Testis (tissue), 3 donors: ENCODE results near the gene HDAC6. TPM values are rescaled to one million over a fixed set of nuclear protein-coding genes. Genes with fewer than 3 reads are reported as not detected.
"Not testable (repeated sequence)": the region's sequence is repeated elsewhere in the genome, so short reads cannot be mapped to it uniquely, and the experiment has no call there.

Experiments
- DNase-seq: peaks from one replicate; pipeline ENCODE4 v3.0.0-alpha.2; 2019
- H3K27ac ChIP-seq, 2 donors: fragments of 200-600 bp; sonication (generic); one replicate each; pipeline ENCODE4 v1.5.1; 2019
- H3K27me3 ChIP-seq: fragments of 200-600 bp; sonication (generic); one replicate; pipeline ENCODE4 v1.5.1; 2019
- H3K36me3 ChIP-seq: fragments of 200-600 bp; sonication (generic); one replicate; pipeline ENCODE4 v1.5.1; 2017; ENCODE audit warnings: low read depth; ENCODE audit errors: missing control alignments
- H3K4me1 ChIP-seq: fragments of 200-600 bp; sonication (generic); one replicate; pipeline ENCODE4 v1.5.1; 2019
- H3K4me3 ChIP-seq, 2 donors: fragments of 200-600 bp; sonication (generic); one replicate each; pipeline ENCODE4 v1.5.1; 2017 to 2019
- H3K9me3 ChIP-seq: fragments of 200-600 bp; sonication (generic); one replicate; pipeline ENCODE4 v1.5.1; 2017
- POLR2A ChIP-seq: fragments of 450-650 bp; IDR thresholded peaks from one replicate; pipeline ENCODE4 v1.6.1; 2017; ENCODE audit warnings: antibody characterized with exemption, mild to moderate bottlenecking, moderate library complexity
- WGBS, 2 donors: methylation state at CpG; one replicate each; pipeline ENCODE4 v1.1.5; 2018; 5-methylcytosine and 5-hydroxymethylcytosine counted together
- intact Hi-C: fragments of 100-400 bp; cut with DNase I; formaldehyde crosslinking; loops from one replicate; pipeline ENCODE4 v1.15.1; 2023; ENCODE audit warnings: low total_unique reads
- polyA plus RNA-seq: library from polyadenylated mRNA; stranded (reverse); fragments of 350-450 nt; fragmentation: Illumina TruSeq; extraction: RNeasy Lipid Tissue Mini Kit (QIAGEN cat#74804); gene quantifications from one replicate; pipeline ENCODE4 v1.2.3, GENCODE V29; 2014; ENCODE audit warnings: low read depth, low replicate concordance; ENCODE audit not compliant: insufficient read depth
- small RNA-seq, 2 donors: library from RNA; depleted of rRNA; stranded (forward); fragments of <200 nt; gene quantifications; one replicate each; pipeline ENCODE3, GENCODE V24; 2016
- total RNA-seq, 2 donors: library from RNA; depleted of rRNA; stranded (reverse); fragments of >200 nt; gene quantifications; one replicate each; pipeline ENCODE4 v1.2.3, GENCODE V29; 2016
- TF ChIP-seq, protein P1 (sequence below), 3 experiments: fragments of 450-650 bp in 2 of 3; fragments of 200-600 bp in 1 of 3; sonication (generic) in 1 of 3; IDR thresholded peaks; one replicate each; pipeline ENCODE4 v1.5.1; 2016 to 2019; ENCODE audit warnings: antibody characterized with exemption in 3 of 3, mild to moderate bottlenecking in 2 of 3, moderate library complexity in 1 of 3

Gene HDAC6
- total and polyA plus RNA-seq, 3 donors from 2014 or later: 147 to 269 (median 223) TPM

DNA sequence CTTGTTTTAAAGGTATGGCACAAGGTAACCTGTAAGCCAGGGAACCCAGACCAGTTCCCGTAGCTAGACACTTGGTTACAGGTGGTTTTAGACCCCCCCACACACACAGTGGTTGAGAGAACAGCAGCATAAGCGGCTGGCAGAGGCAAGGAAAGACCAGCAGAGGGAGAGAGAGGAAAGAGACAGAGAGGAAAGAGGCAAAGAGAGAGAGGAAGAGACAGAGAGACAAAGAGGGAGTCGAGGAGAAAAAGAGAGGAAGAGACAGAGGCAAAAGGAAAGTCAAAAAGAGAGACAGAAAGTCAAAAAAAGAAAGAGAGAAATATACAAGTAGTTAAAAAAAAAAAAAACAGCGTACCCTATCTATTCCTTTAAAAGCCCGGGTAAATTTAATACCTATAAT lies 53.0 kb downstream of the HDAC6 start:
- no peak for TF ChIP-seq POLR2A
- TF ChIP-seq, protein P1, sequence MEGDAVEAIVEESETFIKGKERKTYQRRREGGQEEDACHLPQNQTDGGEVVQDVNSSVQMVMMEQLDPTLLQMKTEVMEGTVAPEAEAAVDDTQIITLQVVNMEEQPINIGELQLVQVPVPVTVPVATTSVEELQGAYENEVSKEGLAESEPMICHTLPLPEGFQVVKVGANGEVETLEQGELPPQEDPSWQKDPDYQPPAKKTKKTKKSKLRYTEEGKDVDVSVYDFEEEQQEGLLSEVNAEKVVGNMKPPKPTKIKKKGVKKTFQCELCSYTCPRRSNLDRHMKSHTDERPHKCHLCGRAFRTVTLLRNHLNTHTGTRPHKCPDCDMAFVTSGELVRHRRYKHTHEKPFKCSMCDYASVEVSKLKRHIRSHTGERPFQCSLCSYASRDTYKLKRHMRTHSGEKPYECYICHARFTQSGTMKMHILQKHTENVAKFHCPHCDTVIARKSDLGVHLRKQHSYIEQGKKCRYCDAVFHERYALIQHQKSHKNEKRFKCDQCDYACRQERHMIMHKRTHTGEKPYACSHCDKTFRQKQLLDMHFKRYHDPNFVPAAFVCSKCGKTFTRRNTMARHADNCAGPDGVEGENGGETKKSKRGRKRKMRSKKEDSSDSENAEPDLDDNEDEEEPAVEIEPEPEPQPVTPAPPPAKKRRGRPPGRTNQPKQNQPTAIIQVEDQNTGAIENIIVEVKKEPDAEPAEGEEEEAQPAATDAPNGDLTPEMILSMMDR (IDR thresholded peaks at IDR 0.05): no peak
- H3K4me1 ChIP-seq: no peaks in the 10 kb centered on the region
- DNase-seq: peak; percentile 14
- no peaks in the 10 kb centered on the region for H3K27me3 ChIP-seq
- no peaks in the 10 kb centered on the region for H3K9me3 ChIP-seq
- H3K4me3 ChIP-seq: no peak overlapping the region
- WGBS, 2 donors: 53 to 55% methylated on average over 5 of the region's 5 CpGs
- H3K36me3 ChIP-seq: no peaks in the 10 kb centered on the region
- no peak overlapping the region for H3K27ac ChIP-seq
- intact Hi-C loops: no loop called here

DNA sequence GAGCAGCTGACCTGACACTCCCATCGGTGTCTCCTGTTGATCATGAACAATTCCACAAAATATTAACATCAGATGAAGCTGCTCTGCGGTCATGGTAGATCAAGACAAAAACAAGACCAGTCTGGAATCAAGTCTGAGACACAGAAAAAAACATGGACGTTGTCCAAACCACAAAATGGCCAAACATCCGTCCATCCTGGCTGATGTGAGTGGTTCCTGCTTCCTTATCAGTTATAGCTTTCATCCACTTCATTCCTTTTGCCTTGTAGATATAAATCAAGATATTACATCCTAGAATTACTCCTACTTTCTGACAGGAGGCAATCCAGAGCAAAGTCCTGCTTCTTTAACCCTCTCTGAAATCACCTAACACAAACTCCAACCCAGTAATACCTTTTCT lies 62.3 kb downstream of the HDAC6 start:
- Histone ChIP-seq H3K36me3 (no peaks in the 10 kb centered on the region), H3K4me1 (no peaks in the 10 kb centered on the region), H3K4me3 (no peak overlapping the region), H3K9me3 (no peaks in the 10 kb centered on the region), H3K27me3 (no peaks in the 10 kb centered on the region), H3K27ac (no peak overlapping the region)
- TF ChIP-seq POLR2A: no peak
- TF ChIP-seq, protein P1 (IDR thresholded peaks at IDR 0.05): no peak
- no peak for DNase-seq
- 57 to 63% methylated on average over 4 of the region's 4 CpGs for WGBS, 2 donors
- intact Hi-C loops: no loop called here

DNA sequence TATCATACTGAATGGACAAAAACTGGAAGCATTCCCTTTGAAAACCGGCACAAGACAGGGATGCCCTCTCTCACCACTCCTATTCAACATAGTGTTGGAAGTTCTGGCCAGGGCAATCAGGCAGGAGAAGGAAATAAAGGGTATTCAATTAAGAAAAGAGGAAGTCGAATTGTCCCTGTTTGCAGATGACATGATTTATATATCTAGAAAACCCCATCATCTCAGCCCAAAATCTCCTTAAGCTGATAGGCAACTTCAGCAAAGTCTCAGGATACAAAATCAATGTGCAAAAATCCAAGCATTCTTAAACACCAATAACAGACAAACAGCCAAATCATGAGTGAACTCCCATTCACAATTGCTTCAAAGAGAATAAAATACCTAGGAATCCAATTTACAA lies 70.2 kb downstream of the HDAC6 start:
- H3K27me3 ChIP-seq, DNase-seq, H3K4me1 ChIP-seq, intact Hi-C loops, H3K9me3 ChIP-seq, H3K27ac ChIP-seq, H3K36me3 ChIP-seq, H3K4me3 ChIP-seq: not testable (repeated sequence)
- 80 to 100% methylated on average over 1 of the region's 2 CpGs for WGBS, 2 donors

Small RNA genes lying within 50 kb of the gene (small RNA-seq; reads per million reads assigned to genes)
- gene RNU6-29P: 0 reads per million in 2 donors

Other genes with a start within 250 kb of the HDAC6 start
- 100 to 1,000 TPM; 121 to 167 TPM for gene RBM3, start 227.6 kb upstream of the HDAC6 start, total RNA-seq
- gene RBM3, start 227.6 kb upstream of the HDAC6 start, polyA plus RNA-seq: 214 TPM
- 100 to 1,000 TPM; 109 to 148 TPM for gene WDR13, start 204.6 kb upstream of the HDAC6 start, total RNA-seq
- gene WDR13, start 204.6 kb upstream of the HDAC6 start, polyA plus RNA-seq: 69.6 TPM
- gene WAS, start 118.3 kb upstream of the HDAC6 start, total RNA-seq: 1 to 10 TPM; 2.5 to 5.5 TPM
- 4.7 TPM for gene WAS, start 118.3 kb upstream of the HDAC6 start, polyA plus RNA-seq
- 10 to 100 TPM; 16.5 to 16.7 TPM for gene SUV39H1, start 105.3 kb upstream of the HDAC6 start, total RNA-seq
- gene SUV39H1, start 105.3 kb upstream of the HDAC6 start, polyA plus RNA-seq: 10.3 TPM
- gene GLOD5, start 40.3 kb upstream of the HDAC6 start, total RNA-seq: not detected
- 0.83 TPM for gene GLOD5, start 40.3 kb upstream of the HDAC6 start, polyA plus RNA-seq
- under 1 TPM in 1 of 2 donors, not detected in 1; 0.24 TPM for gene GATA1, start 15.5 kb upstream of the HDAC6 start, total RNA-seq
- 1.3 TPM for gene GATA1, start 15.5 kb upstream of the HDAC6 start, polyA plus RNA-seq
- gene ERAS, start 24.4 kb downstream of the HDAC6 start, total RNA-seq: 1 to 10 TPM; 1.4 to 2.0 TPM
- 0.76 TPM for gene ERAS, start 24.4 kb downstream of the HDAC6 start, polyA plus RNA-seq
- 10 to 100 TPM; 62.5 to 82.8 TPM for gene PCSK1N, start 33.5 kb downstream of the HDAC6 start, total RNA-seq
- 8.6 TPM for gene PCSK1N, start 33.5 kb downstream of the HDAC6 start, polyA plus RNA-seq
- gene TIMM17B, start 95.7 kb downstream of the HDAC6 start, total RNA-seq: 10 to 100 TPM; 41.2 to 53.2 TPM
- 32.9 TPM for gene TIMM17B, start 95.7 kb downstream of the HDAC6 start, polyA plus RNA-seq
- 10 to 100 TPM; 39.3 to 43.7 TPM for gene PQBP1, start 95.9 kb downstream of the HDAC6 start, total RNA-seq
- gene PQBP1, start 95.9 kb downstream of the HDAC6 start, polyA plus RNA-seq: 37.8 TPM
- 10 to 100 TPM; 15.9 to 21.6 TPM for gene SLC35A2, start 109.6 kb downstream of the HDAC6 start, total RNA-seq
- 18.6 TPM for gene SLC35A2, start 109.6 kb downstream of the HDAC6 start, polyA plus RNA-seq
- 10 to 100 TPM; 21.5 to 23.0 TPM for gene PIM2, start 117.0 kb downstream of the HDAC6 start, total RNA-seq
- 20.6 TPM for gene PIM2, start 117.0 kb downstream of the HDAC6 start, polyA plus RNA-seq
- 10 to 100 TPM; 74.3 to 77.1 TPM for gene OTUD5, start 155.5 kb downstream of the HDAC6 start, total RNA-seq
- gene OTUD5, start 155.5 kb downstream of the HDAC6 start, polyA plus RNA-seq: 36.2 TPM
- 1 to 10 TPM; 2.4 to 3.3 TPM for gene KCND1, start 169.8 kb downstream of the HDAC6 start, total RNA-seq
- gene KCND1, start 169.8 kb downstream of the HDAC6 start, polyA plus RNA-seq: 2.3 TPM
- gene GRIPAP1, start 200.2 kb downstream of the HDAC6 start, total RNA-seq: 10 to 100 TPM; 76.4 to 88.9 TPM
- gene GRIPAP1, start 200.2 kb downstream of the HDAC6 start, polyA plus RNA-seq: 44.4 TPM
- 10 to 100 TPM; 53.9 to 66.0 TPM for gene TFE3, start 241.3 kb downstream of the HDAC6 start, total RNA-seq
- gene TFE3, start 241.3 kb downstream of the HDAC6 start, polyA plus RNA-seq: 29.3 TPM